HCT116 (cell line): Measurements from ENCODE around the gene PLCB2. TPM values are rescaled to one million over a fixed set of nuclear protein-coding genes. Genes with fewer than 3 reads are reported as not detected.

Source experiments
- ATAC-seq: fragments of 200-7000 bp; cut with Tn5 transposase; 2 replicates; pipeline ENCODE4 v1.9.1; 2020; ENCODE audit warnings: mild to moderate bottlenecking, moderate library complexity
- BruUV-seq: library from RNA; stranded (reverse); fragments of 400-500 nt; replicated peaks from 2 replicates; lab custom pipeline; 2021; lab: Mats Ljungman, UMichigan
- CTCF ChIA-PET: fragments of 300-600 bp; sonication (Branson Sonifier 250); formaldehyde crosslinking; loops from one replicate; lab custom pipeline; 2021; ENCODE audit warnings: antibody characterized with exemption; lab: Charles Lee
- POLR2A ChIA-PET: fragments of 300-600, 350-600 bp; sonication (Branson Sonifier 250); formaldehyde crosslinking; loops from one replicate; lab custom pipeline; 2021; ENCODE audit warnings: antibody characterized with exemption; lab: Charles Lee
- RAD21 ChIA-PET, 2 experiments: fragments of 300-600 bp; sonication (Branson Sonifier 250); formaldehyde crosslinking; loops; one replicate each; lab custom pipeline; 2023; ENCODE audit warnings: low total read pairs in 2 of 2; ENCODE audit not compliant: uncharacterized antibody in 2 of 2, unreplicated experiment in 2 of 2, low non-redundant PET in 1 of 2; lab: Charles Lee
- DNase-seq: peaks from one replicate; pipeline ENCODE4 v3.0.0-alpha.2; 2010; ENCODE audit warnings: low read depth, low spot score
- H2AFZ ChIP-seq: fragments of 200-600 bp; shearing (Covaris generic), sonication (generic); 2 replicates; pipeline ENCODE4 v1.6.1; 2017; ENCODE audit warnings: low read depth, mixed run types, mixed read lengths, antibody characterized with exemption, low read length; ENCODE audit not compliant: poor library complexity, severe bottlenecking
- H3K27ac ChIP-seq: 2 replicates; pipeline ENCODE4 v1.5.1; 2012; ENCODE audit warnings: low read depth, low read length
- H3K27me3 ChIP-seq: fragments of 200-600 bp; sonication (generic); 2 replicates; pipeline ENCODE4 v1.6.1; 2016; ENCODE audit warnings: mixed run types, low read length, mixed read lengths; ENCODE audit not compliant: insufficient read depth
- H3K36me3 ChIP-seq, 2 experiments: fragments of 200-500 bp in 1 of 2; fragments of 200-600 bp in 1 of 2; sonication (Bioruptor generic) in 1 of 2; sonication (generic) in 1 of 2; 2 replicates each; pipeline versions ENCODE4 v1.5.1 to v1.6.1; 2014 to 2016; ENCODE audit warnings: low read length in 2 of 2, inconsistent platforms in 1 of 2, mixed read lengths in 1 of 2, mixed run types in 1 of 2; ENCODE audit not compliant: insufficient read depth in 2 of 2, control insufficient read depth in 1 of 2
- H3K4me1 ChIP-seq, 2 experiments: fragments of 200-600 bp in 1 of 2; sonication (generic) in 1 of 2; 2 replicates each; pipeline versions ENCODE4 v1.5.1 to v1.6.1; 2012 to 2017; ENCODE audit warnings: low read length in 2 of 2, inconsistent platforms in 1 of 2, mild to moderate bottlenecking in 1 of 2, mixed read lengths in 1 of 2, mixed run types in 1 of 2, moderate library complexity in 1 of 2; ENCODE audit not compliant: insufficient read depth in 2 of 2, control insufficient read depth in 1 of 2
- H3K4me2 ChIP-seq: fragments of 200-600 bp; sonication (generic); 2 replicates; pipeline ENCODE4 v1.6.1; 2017; ENCODE audit warnings: mixed run types, low read length, mixed read lengths
- H3K4me3 ChIP-seq, 2 experiments: fragments of 200-600 bp in 1 of 2; sonication (generic) in 1 of 2; replicated peaks in 1 of 2; 2 replicates each; pipeline ENCODE4 v1.5.1; 2011 to 2016; ENCODE audit warnings: low read length in 2 of 2, control low read depth in 1 of 2, low read depth in 1 of 2, mild to moderate bottlenecking in 1 of 2, mixed read lengths in 1 of 2, mixed run types in 1 of 2
- H3K79me2 ChIP-seq: fragments of 200-600 bp; sonication (generic); 2 replicates; pipeline ENCODE4 v1.6.1; 2017; ENCODE audit warnings: mild to moderate bottlenecking, mixed run types, low read length, moderate library complexity, mixed read lengths; ENCODE audit not compliant: insufficient read depth
- H3K9ac ChIP-seq: fragments of 200-600 bp; sonication (generic); 2 replicates; pipeline ENCODE4 v1.6.1; 2016; ENCODE audit warnings: low read length, mixed read lengths
- H3K9me2 ChIP-seq: fragments of 200-600 bp; sonication (generic), shearing (Covaris generic); 2 replicates; pipeline ENCODE4 v1.6.1; 2017; ENCODE audit warnings: mixed run types, mild to moderate bottlenecking, moderate library complexity; ENCODE audit not compliant: insufficient read depth
- H3K9me3 ChIP-seq, 2 experiments: fragments of 200-500 bp in 1 of 2; fragments of 200-600 bp in 1 of 2; sonication (Bioruptor generic) in 1 of 2; sonication (generic) in 1 of 2; 2 replicates each; pipeline ENCODE4 v1.6.1; 2014 to 2017; ENCODE audit warnings: low read length in 2 of 2, mixed read lengths in 2 of 2, inconsistent platforms in 1 of 2, low read depth in 1 of 2, mild to moderate bottlenecking in 1 of 2, mixed run types in 1 of 2, moderate library complexity in 1 of 2; ENCODE audit not compliant: control insufficient read depth in 1 of 2, insufficient read depth in 1 of 2
- H4K20me1 ChIP-seq: fragments of 200-600 bp; sonication (generic), shearing (Covaris generic); 2 replicates; pipeline ENCODE4 v1.6.1; 2017; ENCODE audit warnings: mixed run types, mild to moderate bottlenecking, moderate library complexity; ENCODE audit not compliant: insufficient read depth
- ATF3 ChIP-seq: IDR thresholded peaks from 2 replicates; pipeline ENCODE4 v1.6.1; 2012
- CBX3 ChIP-seq: IDR thresholded peaks from 2 replicates; pipeline ENCODE4 v1.6.1; 2012; ENCODE audit warnings: low read depth
- CEBPB ChIP-seq: IDR thresholded peaks from 2 replicates; pipeline ENCODE4 v1.6.1; 2012; ENCODE audit warnings: low read depth
- ELF1 ChIP-seq: IDR thresholded peaks from 2 replicates; pipeline ENCODE4 v1.6.1; 2012; ENCODE audit warnings: low read depth, borderline replicate concordance
- EZH2 ChIP-seq: fragments of 200-600 bp; sonication (generic); IDR thresholded peaks from 2 replicates; pipeline ENCODE4 v1.6.1; 2017; ENCODE audit warnings: antibody characterized with exemption, mixed run types
- EZH2phosphoT487 ChIP-seq: fragments of 200-600 bp; IDR thresholded peaks from 2 replicates; pipeline ENCODE4 v1.6.1; 2018; ENCODE audit warnings: antibody characterized with exemption, borderline replicate concordance
- FOSL1 ChIP-seq: IDR thresholded peaks from 2 replicates; pipeline ENCODE4 v1.6.1; 2012; ENCODE audit warnings: low read depth
- POLR2A ChIP-seq: IDR thresholded peaks from 2 replicates; pipeline ENCODE4 v1.7.0; 2011; ENCODE audit warnings: borderline replicate concordance; ENCODE audit not compliant: insufficient read depth, insufficient read length; ENCODE audit errors: extremely low read depth
- POLR2AphosphoS5 ChIP-seq: IDR thresholded peaks from 2 replicates; pipeline ENCODE4 v1.6.1; 2011; ENCODE audit warnings: mild to moderate bottlenecking, low read depth, low read length, moderate library complexity
- SIN3A ChIP-seq: IDR thresholded peaks from 2 replicates; pipeline ENCODE4 v1.6.1; 2012; ENCODE audit warnings: low read depth
- SP1 ChIP-seq: IDR thresholded peaks from 2 replicates; pipeline ENCODE4 v1.6.1; 2012; ENCODE audit warnings: low read depth
- SRF ChIP-seq: IDR thresholded peaks from 2 replicates; pipeline ENCODE4 v1.6.1; 2012; ENCODE audit warnings: low read depth
- TCF7L2 ChIP-seq: IDR thresholded peaks from 2 replicates; pipeline ENCODE4 v1.7.0; 2011; ENCODE audit warnings: borderline replicate concordance, inconsistent platforms; ENCODE audit not compliant: insufficient read depth, insufficient read length; ENCODE audit errors: extremely low read depth
- YY1 ChIP-seq: IDR thresholded peaks from 2 replicates; pipeline ENCODE4 v1.6.1; 2011; ENCODE audit warnings: low read length, low read depth, moderate library complexity, mild to moderate bottlenecking; ENCODE audit not compliant: insufficient replicate concordance; ENCODE audit errors: extremely low read depth
- ZFX ChIP-seq: fragments of 450-650 bp; IDR thresholded peaks from 2 replicates; pipeline ENCODE4 v1.6.1; 2017
- intact Hi-C: fragments of 100-400 bp; cut with micrococcal nuclease; formaldehyde crosslinking; loops from 2 replicates; pipeline ENCODE4 v1.10.0; 2022
- total RNA-seq: library from RNA; stranded (reverse); gene quantifications from one replicate; pipeline ENCODE4 v1.2.1, GENCODE V29; 2021; ENCODE audit not compliant: unreplicated experiment
- TF ChIP-seq, protein P1 (sequence below): IDR thresholded peaks from 2 replicates; pipeline ENCODE4 v1.6.1; 2011; ENCODE audit warnings: mild to moderate bottlenecking, low read length, moderate library complexity; ENCODE audit not compliant: insufficient replicate concordance; ENCODE audit errors: extremely low read depth
- TF ChIP-seq, protein P2 (sequence below): IDR thresholded peaks from 2 replicates; pipeline ENCODE4 v1.6.1; 2012
- TF ChIP-seq, protein P3 (sequence below), 3 experiments: fragments of 200-600 bp in 1 of 3; sonication (generic) in 1 of 3; IDR thresholded peaks in 2 of 3; conservative IDR thresholded peaks in 1 of 3; 2 replicates each; pipeline ENCODE4 v1.5.1; 2012 to 2017; ENCODE audit warnings: low read depth in 2 of 3, low read length in 2 of 3, antibody characterized with exemption in 1 of 3, borderline replicate concordance in 1 of 3, control low read depth in 1 of 3, mild to moderate bottlenecking in 1 of 3, mixed read lengths in 1 of 3, mixed run types in 1 of 3, moderate library complexity in 1 of 3; ENCODE audit not compliant: insufficient read depth in 1 of 3

Gene PLCB2
- total RNA-seq, 1 experiment from 2014 or later = 2.8 TPM

DNA sequence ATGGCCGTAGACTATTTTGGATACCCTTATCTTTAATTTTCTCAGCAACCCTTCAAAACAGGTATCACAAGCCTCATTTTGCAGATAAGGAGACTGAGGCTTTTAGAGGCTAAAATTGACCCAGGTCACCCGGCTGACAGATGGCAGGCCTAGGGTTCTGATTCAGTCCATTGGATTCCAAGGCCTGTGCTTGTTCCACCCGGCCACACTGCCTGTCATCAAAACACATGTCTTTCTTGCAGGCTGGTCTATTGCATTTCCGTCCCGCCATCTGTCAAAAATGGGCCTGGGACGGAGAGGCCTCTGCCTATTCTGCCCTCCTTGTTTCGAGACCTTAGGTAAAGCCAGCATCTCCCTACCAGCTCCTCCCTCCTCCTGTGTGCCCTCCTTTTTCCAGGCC, 23.9 kb upstream of the PLCB2 start:
- Histone ChIP-seq H3K4me1 (no peaks in the 10 kb centered on the region), H3K4me2 (no peak overlapping the region), H3K9me2 (no peaks in the 10 kb centered on the region), H4K20me1 (no peaks in the 10 kb centered on the region), H3K36me3 (peaks cover 0 to 7% of the 10 kb centered on the region in 2 experiments; a peak in 1 of 4 replicates), H3K27ac (no peak overlapping the region), H3K27me3 (no peaks in the 10 kb centered on the region), H3K4me3 (no peak overlapping the region), H3K9ac (no peak overlapping the region), H3K9me3 (no peaks in the 10 kb centered on the region), H3K79me2 (no peaks in the 10 kb centered on the region), H2AFZ (no peak overlapping the region)
- no peak for TF ChIP-seq TCF7L2
- no peak for TF ChIP-seq CBX3
- TF ChIP-seq, protein P1, sequence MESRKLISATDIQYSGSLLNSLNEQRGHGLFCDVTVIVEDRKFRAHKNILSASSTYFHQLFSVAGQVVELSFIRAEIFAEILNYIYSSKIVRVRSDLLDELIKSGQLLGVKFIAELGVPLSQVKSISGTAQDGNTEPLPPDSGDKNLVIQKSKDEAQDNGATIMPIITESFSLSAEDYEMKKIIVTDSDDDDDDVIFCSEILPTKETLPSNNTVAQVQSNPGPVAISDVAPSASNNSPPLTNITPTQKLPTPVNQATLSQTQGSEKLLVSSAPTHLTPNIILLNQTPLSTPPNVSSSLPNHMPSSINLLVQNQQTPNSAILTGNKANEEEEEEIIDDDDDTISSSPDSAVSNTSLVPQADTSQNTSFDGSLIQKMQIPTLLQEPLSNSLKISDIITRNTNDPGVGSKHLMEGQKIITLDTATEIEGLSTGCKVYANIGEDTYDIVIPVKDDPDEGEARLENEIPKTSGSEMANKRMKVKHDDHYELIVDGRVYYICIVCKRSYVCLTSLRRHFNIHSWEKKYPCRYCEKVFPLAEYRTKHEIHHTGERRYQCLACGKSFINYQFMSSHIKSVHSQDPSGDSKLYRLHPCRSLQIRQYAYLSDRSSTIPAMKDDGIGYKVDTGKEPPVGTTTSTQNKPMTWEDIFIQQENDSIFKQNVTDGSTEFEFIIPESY = no peak
- no peak for TF ChIP-seq ZFX
- TF ChIP-seq, protein P2, sequence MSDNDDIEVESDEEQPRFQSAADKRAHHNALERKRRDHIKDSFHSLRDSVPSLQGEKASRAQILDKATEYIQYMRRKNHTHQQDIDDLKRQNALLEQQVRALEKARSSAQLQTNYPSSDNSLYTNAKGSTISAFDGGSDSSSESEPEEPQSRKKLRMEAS = no peak
- no peak for TF ChIP-seq POLR2A
- no peak for TF ChIP-seq ELF1
- TF ChIP-seq EZH2phosphoT487 = no peak
- TF ChIP-seq, protein P3, sequence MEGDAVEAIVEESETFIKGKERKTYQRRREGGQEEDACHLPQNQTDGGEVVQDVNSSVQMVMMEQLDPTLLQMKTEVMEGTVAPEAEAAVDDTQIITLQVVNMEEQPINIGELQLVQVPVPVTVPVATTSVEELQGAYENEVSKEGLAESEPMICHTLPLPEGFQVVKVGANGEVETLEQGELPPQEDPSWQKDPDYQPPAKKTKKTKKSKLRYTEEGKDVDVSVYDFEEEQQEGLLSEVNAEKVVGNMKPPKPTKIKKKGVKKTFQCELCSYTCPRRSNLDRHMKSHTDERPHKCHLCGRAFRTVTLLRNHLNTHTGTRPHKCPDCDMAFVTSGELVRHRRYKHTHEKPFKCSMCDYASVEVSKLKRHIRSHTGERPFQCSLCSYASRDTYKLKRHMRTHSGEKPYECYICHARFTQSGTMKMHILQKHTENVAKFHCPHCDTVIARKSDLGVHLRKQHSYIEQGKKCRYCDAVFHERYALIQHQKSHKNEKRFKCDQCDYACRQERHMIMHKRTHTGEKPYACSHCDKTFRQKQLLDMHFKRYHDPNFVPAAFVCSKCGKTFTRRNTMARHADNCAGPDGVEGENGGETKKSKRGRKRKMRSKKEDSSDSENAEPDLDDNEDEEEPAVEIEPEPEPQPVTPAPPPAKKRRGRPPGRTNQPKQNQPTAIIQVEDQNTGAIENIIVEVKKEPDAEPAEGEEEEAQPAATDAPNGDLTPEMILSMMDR (IDR thresholded peaks at IDR 0.05 in 2 of 3, conservative IDR thresholded peaks at IDR 0.05 in 1 of 3; ENCODE audit: borderline replicate concordance in 1 of 3, insufficient read depth in 1 of 3, low read depth in 2 of 3, low read length in 2 of 3) = no peak
- TF ChIP-seq POLR2AphosphoS5 = no peak
- no peak for TF ChIP-seq SIN3A
- no peak for TF ChIP-seq SP1
- no peak for TF ChIP-seq YY1
- TF ChIP-seq ATF3 = no peak
- no peak for TF ChIP-seq FOSL1
- no peak for TF ChIP-seq SRF
- no peak for TF ChIP-seq EZH2
- TF ChIP-seq CEBPB = no peak
- no TSS peak for BruUV-seq
- ATAC-seq = no peak
- intact Hi-C loops = no loop called here
- ChIA-PET CTCF (no interaction called here), POLR2A (no interaction called here), RAD21 (no interaction called here)
- DNase-seq = no peak
